Ishikawa (cell line): Measurements from ENCODE around the gene CADPS.

Source experiments
- CREB1 ChIP-seq: IDR thresholded peaks from 2 replicates; pipeline ENCODE4 v1.6.1; 2012; ENCODE audit warnings: low read depth
- EGR1 ChIP-seq: IDR thresholded peaks from 2 replicates; pipeline ENCODE4 v1.6.1; 2012
- EP300 ChIP-seq: IDR thresholded peaks from 2 replicates; pipeline ENCODE4 v1.6.1; 2012; ENCODE audit warnings: borderline replicate concordance
- NFIC ChIP-seq: IDR thresholded peaks from 2 replicates; pipeline ENCODE4 v1.6.1; 2012
- RAD21 ChIP-seq: IDR thresholded peaks from 2 replicates; pipeline ENCODE4 v1.6.1; 2012; ENCODE audit warnings: low read depth
- REST ChIP-seq: IDR thresholded peaks from 2 replicates; pipeline ENCODE4 v1.6.1; 2012; ENCODE audit warnings: low read depth, mild to moderate bottlenecking
- TAF1 ChIP-seq: IDR thresholded peaks from 2 replicates; pipeline ENCODE4 v1.6.1; 2012; ENCODE audit warnings: low read depth, mild to moderate bottlenecking
- TCF12 ChIP-seq: IDR thresholded peaks from 2 replicates; pipeline ENCODE4 v1.6.1; 2012; ENCODE audit warnings: low read depth
- TEAD4 ChIP-seq: IDR thresholded peaks from 2 replicates; pipeline ENCODE4 v1.6.1; 2012
- YY1 ChIP-seq: IDR thresholded peaks from 2 replicates; pipeline ENCODE4 v1.6.1; 2012; ENCODE audit warnings: low read depth
- TF ChIP-seq, protein P1 (sequence below): IDR thresholded peaks from 2 replicates; pipeline ENCODE4 v1.6.1; 2012
- TF ChIP-seq, protein P2 (sequence below): IDR thresholded peaks from 2 replicates; pipeline ENCODE4 v1.6.1; 2012

DNA sequence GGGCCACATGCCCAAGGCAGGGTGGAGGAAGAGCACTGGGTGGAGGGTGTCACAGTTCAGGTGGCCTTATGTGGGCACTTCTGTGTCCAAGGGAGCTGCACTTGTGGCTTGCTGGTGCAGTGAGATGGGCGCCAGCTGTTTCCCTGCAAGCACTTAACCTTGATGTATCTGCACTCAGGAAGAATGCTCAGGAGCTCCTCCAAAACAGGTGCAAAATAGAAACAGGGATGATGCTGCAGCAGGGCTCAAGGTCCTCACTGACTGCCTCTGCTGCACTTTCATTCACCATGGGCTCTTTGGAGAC, 151.3 kb downstream of the CADPS start:
- TF ChIP-seq, protein P1, sequence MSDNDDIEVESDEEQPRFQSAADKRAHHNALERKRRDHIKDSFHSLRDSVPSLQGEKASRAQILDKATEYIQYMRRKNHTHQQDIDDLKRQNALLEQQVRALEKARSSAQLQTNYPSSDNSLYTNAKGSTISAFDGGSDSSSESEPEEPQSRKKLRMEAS: no peak
- TF ChIP-seq TAF1 (no peak), CREB1 (no peak), YY1 (no peak), TCF12 (no peak), TEAD4 (no peak), EP300 (no peak), REST (no peak), RAD21 (no peak), EGR1 (no peak), NFIC (no peak)
- TF ChIP-seq, protein P2, sequence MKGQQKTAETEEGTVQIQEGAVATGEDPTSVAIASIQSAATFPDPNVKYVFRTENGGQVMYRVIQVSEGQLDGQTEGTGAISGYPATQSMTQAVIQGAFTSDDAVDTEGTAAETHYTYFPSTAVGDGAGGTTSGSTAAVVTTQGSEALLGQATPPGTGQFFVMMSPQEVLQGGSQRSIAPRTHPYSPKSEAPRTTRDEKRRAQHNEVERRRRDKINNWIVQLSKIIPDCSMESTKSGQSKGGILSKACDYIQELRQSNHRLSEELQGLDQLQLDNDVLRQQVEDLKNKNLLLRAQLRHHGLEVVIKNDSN: no peak
